Measurements from ENCODE around the gene YWHAQ.

- TF ChIP-seq POLR2AphosphoS5 (IDR thresholded peaks at IDR 0.05; ENCODE audit: low read depth, low read length) (no peak), POLR2A (IDR thresholded peaks at IDR 0.05; ENCODE audit: low read depth, low read length) (no peak)
Observed at GRCh38 chr2:9599430-9599829, 31.4 kb downstream of the YWHAQ start.

All from GM12892 (cell line).